Measurements from ENCODE around the gene COLQ.

DNA sequence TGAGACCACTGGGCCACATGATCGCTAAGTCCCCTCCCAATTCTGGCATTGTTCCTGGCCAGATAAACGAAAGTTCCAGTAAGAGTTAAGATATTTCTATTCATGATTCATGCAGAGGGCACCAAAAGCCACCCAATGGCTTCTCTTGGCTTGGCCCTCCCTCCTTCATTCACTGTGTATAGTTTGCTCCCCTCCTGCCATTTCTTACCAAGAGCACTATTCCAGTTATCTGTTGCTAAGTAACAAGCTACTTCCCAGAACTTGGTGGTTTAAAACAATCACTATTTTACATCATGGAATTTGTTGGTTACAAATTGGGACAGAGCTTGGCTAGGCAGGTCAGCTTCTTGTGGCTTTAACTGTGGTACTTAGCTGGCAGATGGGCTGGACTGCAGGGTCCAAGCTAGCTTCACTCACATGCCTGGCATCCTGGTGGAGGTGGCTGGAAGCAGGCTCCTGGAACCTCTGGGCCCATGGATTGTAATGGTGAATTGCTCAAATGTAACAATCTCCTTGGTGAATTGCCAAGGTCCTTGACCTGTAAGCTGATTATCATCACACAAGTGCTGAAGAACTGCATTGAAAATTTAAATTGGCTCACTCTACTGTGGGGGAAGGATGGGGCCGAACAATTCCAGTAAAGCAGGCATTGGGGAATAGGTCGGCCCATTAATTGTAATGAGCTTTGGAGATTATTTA lies 77.5 kb downstream of the COLQ start:
- TF ChIP-seq, protein P1, sequence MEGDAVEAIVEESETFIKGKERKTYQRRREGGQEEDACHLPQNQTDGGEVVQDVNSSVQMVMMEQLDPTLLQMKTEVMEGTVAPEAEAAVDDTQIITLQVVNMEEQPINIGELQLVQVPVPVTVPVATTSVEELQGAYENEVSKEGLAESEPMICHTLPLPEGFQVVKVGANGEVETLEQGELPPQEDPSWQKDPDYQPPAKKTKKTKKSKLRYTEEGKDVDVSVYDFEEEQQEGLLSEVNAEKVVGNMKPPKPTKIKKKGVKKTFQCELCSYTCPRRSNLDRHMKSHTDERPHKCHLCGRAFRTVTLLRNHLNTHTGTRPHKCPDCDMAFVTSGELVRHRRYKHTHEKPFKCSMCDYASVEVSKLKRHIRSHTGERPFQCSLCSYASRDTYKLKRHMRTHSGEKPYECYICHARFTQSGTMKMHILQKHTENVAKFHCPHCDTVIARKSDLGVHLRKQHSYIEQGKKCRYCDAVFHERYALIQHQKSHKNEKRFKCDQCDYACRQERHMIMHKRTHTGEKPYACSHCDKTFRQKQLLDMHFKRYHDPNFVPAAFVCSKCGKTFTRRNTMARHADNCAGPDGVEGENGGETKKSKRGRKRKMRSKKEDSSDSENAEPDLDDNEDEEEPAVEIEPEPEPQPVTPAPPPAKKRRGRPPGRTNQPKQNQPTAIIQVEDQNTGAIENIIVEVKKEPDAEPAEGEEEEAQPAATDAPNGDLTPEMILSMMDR (conservative IDR thresholded peaks at IDR 0.05; ENCODE audit: low read depth, low read length), result no peak
- no peak for TF ChIP-seq EZH2phosphoT487 (IDR thresholded peaks at IDR 0.05; ENCODE audit: borderline replicate concordance, low read length)
- TF ChIP-seq EZH2 (IDR thresholded peaks at IDR 0.05; ENCODE audit: low read length, unreplicated experiment), result no peak
